Measurements from ENCODE around the gene PAN2. TPM values are rescaled to one million over a fixed set of nuclear protein-coding genes. Genes with fewer than 3 reads are reported as not detected.
A peak's percentile ranks its signal among the peaks of the same experiment; 100 is the strongest.

The PAN2 gene
- total and polyA plus RNA-seq, 10 of the 15 experiments (the other 5 are each of a cell fraction or from before 2014, with no cell fraction given): 14.4 to 61.8 (median 34.9) TPM

GRCh38 chr12:56359851-56360767 lies 26.3 kb upstream of the PAN2 start, which contains the start of gene STAT2 (continued):
- TF ChIP-seq, protein P1, sequence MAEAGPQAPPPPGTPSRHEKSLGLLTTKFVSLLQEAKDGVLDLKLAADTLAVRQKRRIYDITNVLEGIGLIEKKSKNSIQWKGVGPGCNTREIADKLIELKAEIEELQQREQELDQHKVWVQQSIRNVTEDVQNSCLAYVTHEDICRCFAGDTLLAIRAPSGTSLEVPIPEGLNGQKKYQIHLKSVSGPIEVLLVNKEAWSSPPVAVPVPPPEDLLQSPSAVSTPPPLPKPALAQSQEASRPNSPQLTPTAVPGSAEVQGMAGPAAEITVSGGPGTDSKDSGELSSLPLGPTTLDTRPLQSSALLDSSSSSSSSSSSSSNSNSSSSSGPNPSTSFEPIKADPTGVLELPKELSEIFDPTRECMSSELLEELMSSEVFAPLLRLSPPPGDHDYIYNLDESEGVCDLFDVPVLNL (IDR thresholded peaks at IDR 0.05; ENCODE audit: low read depth, low read length): peak; percentile 41; the same call in 1 of the 2 replicates
- TF ChIP-seq CBX5 (IDR thresholded peaks at IDR 0.05; ENCODE audit: low read depth): no peak
- TF ChIP-seq KAT2A (conservative IDR thresholded peaks at IDR 0.05; ENCODE audit: control insufficient read depth, low read depth, low read length): no peak
- no peak for TF ChIP-seq ZNF622 (IDR thresholded peaks at IDR 0.05)
- peak; percentile 72 for TF ChIP-seq E2F8 (IDR thresholded peaks at IDR 0.05; ENCODE audit: low read depth, partially characterized antibody)
- no peak for TF ChIP-seq TCF7 (IDR thresholded peaks at IDR 0.05; ENCODE audit: borderline replicate concordance)
- no peak for TF ChIP-seq NR2C2 (IDR thresholded peaks at IDR 0.05; ENCODE audit: borderline replicate concordance, control insufficient read depth, insufficient read length, low read depth)
- TF ChIP-seq NFIC (IDR thresholded peaks at IDR 0.05; ENCODE audit: low read depth, low read length): peak; percentile 55; the same call in 1 of the 2 replicates
- TF ChIP-seq SMARCA5 (IDR thresholded peaks at IDR 0.05): 0 out of 2 replicates have a peak, but pooled peaks have one; percentile 28
